SHP77 treated with DMSO at 0.1 percent for 48 hours (cell line): ENCODE results near the gene CRHR2.

Experiments used
- DNase-seq: peaks from one replicate; lab custom pipeline; 2025; lab: John Stamatoyannopoulos, UW

CRHR2 gene

GRCh38 chr7:30679664-30680063 is 2.6 kb downstream of the CRHR2 start:
- DNase-seq: no peak

GRCh38 chr7:30678805-30679204 is 3.5 kb downstream of the CRHR2 start:
- no peak for DNase-seq

DNA sequence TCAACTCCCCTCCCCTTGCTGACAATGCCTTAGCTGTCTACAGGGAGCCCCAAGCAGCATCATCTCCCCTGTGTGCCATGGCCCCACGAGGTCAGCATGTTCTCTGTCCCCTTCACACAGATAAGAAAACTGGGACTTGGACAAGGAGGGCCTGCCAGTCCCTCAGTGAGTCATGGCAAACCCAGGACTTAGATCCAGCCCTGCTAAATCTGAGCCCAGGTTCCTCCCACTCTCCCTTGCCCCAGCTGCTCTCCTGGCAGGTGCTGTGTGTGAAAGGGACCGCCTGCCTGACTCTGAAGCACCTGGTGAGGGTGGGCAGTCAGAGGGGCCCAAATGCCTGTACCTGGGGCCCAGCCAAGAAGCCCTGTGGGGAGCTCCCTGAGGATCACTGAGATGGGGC is 7.4 kb downstream of the CRHR2 start:
- DNase-seq: no peak

- DNase-seq: no peak
These were observed 7.8 kb downstream of the CRHR2 start for GRCh38 chr7:30674420-30674819.

DNA sequence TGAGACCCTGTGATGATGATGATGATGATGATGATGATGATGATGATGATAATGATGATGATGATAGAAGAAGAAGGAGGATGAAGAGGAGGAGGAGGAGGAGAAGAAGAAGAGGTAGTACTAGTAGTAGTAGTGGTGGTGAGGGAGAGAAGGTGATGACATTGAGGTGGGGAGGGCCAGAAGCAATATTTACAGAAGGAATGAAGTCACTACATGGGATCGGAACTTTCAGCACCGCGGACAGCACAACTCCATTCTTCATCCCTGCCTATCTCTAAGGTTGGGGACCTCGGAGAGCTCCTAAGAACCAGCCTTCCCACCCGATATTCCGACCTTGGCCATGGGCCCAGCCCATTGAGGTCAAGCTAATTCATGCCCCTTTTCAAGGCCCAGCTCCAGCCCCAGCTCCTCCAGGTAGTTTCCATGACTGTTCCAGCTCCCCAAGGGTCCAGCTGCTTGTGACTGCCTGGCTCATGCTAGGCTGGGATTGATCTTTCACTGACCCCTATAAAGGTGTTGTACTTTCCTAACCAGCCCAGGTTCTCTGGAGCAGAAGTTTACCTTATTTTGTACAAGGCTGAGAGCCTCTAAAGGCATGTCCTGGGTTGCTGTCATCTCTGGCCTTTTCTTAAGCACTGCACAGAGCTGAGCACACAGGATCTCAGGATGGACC is 10.3 kb downstream of the CRHR2 start:
- no peak for DNase-seq

DNA sequence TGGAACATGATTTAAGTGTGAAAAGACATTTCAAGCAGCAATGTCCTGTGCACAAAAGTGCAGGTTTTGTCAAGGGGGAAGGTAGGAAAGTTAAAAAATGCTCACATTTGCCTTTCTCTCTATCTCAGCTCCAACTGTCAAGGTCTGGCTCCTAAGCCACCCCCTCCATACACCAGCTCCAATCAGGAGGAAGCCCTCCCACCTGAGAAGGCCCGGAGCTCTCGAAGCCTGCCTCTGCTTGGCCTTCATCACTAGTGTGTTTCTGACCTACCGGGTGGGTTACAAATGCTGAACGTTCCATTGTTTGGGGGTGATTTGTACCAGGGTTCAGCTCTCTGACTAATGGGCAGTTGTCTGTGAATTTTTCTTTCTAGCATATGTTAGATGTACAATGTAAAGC is 14.2 kb downstream of the CRHR2 start:
- no peak for DNase-seq

GRCh38 chr7:30667172-30667571 is 15.1 kb downstream of the CRHR2 start:
- DNase-seq: no peak

- no peak for DNase-seq
These were observed 16.8 kb downstream of the CRHR2 start for GRCh38 chr7:30665449-30665848.

GRCh38 chr7:30665043-30665442 is 17.2 kb downstream of the CRHR2 start:
- DNase-seq: no peak

DNA sequence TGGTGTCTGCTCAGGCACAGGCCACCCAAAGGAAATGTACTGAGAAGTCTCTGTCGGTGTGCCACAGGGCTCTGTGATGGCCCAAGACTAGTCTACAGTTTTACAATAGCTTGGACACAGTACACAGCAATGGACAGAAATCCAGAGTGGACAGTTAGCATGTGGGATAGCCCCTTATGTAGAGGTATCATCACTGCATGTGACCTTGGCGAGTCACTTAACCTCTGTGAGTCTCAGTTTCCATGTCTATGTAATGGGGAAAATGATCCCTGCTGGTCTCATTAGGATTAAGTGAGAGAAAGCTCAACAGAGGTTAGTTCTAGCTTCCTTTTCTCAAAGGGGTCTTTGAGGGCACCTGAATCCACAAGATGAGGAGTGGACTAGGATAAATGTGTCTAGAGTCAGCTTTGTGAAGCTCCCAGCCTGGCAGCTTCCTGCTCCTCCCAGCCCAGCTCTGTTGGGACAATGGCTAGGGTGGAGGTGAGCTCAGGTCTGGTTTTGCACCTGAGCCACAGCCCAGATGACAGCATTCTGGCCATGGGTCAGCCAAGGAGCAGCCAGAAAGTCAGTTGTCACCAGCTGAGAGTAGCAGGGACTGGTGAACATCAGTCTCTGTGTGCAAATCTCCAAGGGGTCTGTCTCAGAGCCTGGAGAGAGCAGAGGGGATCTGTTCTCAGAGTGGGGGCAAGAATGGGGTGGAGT is 17.9 kb downstream of the CRHR2 start:
- no peak for DNase-seq

- DNase-seq: no peak
These were observed 18.8 kb downstream of the CRHR2 start for GRCh38 chr7:30663414-30663813.

DNA sequence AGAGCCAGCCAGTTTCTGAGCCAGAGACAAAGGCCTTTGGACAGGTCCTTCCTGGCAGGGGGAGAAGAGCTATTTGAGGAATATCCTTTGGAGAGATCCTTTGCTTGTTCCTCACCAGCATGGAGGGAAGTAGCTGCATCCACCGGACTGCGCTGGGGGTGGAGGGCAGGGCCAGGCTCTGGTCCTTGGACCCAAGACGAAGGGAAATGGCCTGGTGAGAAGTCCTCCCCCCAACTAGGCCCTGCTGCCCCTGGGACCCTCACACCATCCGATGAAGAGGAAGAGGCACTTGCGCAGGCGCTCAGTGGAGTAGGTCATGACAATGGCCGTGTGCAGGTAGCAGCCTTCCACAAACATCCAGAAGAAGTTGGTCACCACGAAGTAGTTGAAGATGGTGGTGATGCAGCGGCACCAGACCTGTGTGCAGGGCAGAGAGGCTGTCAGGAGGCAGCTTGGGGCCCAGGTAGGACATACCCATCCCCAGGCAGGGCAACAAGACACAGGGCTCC is 19.8 kb downstream of the CRHR2 start:
- DNase-seq: no peak

DNA sequence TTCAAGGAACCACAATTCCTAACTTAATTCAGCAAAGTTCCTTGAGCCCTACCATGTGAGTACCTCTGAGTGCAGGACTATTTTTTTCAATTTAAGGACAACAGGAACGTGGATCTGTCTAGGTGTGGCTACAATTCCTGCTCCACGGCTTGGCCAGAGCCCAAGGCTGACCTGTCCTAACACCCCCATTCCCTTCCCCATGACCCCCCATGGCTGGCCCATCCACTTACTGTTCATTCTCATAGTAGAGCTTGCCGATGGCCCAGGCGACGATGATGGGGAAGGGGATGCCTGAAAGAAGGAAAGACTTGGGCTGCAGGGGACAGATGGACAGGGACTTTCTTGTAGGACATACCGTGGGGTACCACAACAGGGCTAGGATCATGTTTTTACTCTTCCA is 20.3 kb downstream of the CRHR2 start:
- no peak for DNase-seq

- peak; percentile 68 for DNase-seq
These were observed 21.7 kb downstream of the CRHR2 start for GRCh38 chr7:30660331-30661255.

- peak; percentile 24 for DNase-seq
These were observed 22.9 kb downstream of the CRHR2 start for GRCh38 chr7:30659312-30659711.

GRCh38 chr7:30658479-30659074 is 23.7 kb downstream of the CRHR2 start:
- DNase-seq: no peak

GRCh38 chr7:30657131-30657530 is 25.1 kb downstream of the CRHR2 start:
- no peak for DNase-seq

DNA sequence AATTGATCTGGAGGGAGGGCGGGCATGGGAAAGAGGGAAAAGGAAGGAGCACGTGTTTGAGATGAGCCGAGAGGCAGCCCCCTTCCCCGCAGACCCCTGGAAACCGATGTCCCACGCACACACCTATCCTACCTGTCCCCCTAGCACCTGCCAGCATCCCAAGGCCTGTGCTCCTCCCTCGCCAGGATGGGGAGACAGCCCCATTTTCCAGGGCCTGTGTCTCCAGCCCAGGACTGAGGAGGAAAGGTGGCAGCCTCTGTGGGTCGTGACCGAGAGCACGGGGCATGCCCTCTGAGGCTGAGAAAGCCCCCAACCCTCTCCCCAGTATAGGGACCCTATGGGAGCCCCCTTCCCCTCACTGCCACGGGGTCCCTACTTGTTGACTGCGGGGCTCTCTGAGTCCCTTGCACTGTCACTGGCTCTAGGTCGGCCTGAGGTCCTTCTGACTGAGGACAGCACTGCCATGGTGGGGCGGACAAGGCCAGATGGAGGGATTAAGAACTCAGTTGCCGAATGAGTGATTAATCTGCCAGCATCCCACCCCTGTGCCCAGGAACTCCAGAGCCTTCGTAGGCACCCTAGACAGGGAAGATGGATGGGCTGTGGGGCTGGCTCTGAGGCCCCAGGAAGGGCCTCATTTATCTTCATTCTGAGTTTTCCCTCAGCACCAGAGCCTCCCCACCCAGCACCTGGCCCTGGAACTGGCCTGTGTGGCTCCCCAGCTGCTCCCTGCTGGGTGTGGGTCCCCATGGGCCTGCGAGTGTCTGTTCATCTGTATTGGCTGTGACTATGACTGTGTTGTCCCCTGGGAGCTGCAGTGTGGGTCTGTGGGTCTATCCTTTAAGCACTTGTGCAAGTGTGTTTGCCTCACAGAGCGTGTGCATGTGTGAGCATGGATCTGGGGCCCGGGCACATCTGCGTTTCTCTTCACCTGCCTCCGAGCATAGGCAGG is 26.0 kb downstream of the CRHR2 start:
- DNase-seq: no peak

DNA sequence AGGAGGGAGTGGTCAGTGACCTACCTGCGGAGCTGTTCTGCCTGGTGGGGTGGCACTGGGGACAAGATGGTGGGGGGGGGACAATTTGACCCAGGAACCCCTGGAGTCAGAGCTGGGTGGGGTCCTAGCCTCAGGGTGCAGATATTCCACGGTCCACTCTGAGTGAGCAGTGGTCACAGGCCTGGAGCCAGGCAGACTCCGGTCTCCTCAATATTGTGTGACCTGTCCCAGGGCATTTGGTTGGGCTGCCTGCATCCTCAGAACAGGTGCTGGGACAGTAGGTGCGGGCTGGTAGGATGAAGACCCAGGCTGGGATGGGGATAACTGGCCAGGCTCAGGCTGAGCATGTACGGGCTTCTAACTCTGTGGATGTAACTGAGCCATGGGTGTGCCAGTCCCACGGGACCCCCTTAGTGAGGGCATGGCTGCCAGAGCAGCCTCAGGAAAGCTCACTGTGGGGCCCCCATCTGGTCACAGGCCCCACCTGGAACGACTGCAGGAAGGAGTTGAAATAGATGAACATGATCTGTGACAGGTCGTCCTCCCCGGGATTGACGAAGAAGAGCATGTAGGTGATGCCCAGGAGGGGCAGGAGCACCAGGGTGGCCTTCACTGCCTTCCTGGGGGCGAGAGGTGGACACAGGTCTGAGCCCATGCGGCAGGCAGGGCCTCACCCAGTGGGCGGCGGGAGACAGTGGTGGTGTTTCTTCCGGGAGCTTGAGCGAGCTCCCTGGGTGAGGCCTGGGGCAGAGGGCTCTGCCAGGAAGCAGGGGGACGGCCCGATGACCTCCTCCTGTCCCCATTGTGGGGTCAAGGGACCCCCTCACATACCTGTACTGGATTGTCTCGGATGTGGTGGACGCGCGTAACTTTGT is 26.9 kb downstream of the CRHR2 start:
- DNase-seq: no peak
